Epithelial cell of esophagus (primary cell): Measurements from ENCODE around the gene FLNB.

Experiments used
- DNase-seq: peaks from one replicate; pipeline ENCODE4 v3.0.0; 2010; ENCODE audit warnings: low read depth
- H3K4me3 ChIP-seq: 2 replicates; pipeline ENCODE4 v1.5.1; 2011; ENCODE audit warnings: mild to moderate bottlenecking, low read length, control low read depth
- TF ChIP-seq, protein P1 (sequence below): IDR thresholded peaks from 2 replicates; pipeline ENCODE4 v1.5.1; 2011; ENCODE audit warnings: low read depth, mild to moderate bottlenecking, low read length, control low read depth, inconsistent platforms; ENCODE audit not compliant: insufficient read depth; ENCODE audit errors: missing control alignments

FLNB gene

DNA sequence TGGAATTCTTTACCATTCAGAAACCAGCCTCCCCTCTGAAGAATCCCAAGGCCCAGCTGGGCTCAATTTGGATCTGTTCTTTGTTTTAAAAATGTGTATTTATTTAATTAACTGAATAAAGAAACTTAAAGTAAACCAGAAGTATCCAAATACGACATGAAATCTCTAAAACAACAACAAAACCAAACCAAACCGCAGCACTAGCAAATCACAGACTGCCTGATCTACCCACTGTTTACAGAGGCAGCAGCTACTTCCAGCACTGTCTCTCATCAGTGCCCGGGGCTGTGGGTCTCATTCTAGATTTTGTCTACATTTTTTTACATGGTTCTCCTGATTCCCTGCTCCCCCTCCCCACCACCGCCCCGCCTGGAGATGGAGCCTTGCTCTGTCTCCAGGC, 2.3 kb downstream of the FLNB start:
- peak overlapping the region; percentile 98 for H3K4me3 ChIP-seq
- TF ChIP-seq, protein P1, sequence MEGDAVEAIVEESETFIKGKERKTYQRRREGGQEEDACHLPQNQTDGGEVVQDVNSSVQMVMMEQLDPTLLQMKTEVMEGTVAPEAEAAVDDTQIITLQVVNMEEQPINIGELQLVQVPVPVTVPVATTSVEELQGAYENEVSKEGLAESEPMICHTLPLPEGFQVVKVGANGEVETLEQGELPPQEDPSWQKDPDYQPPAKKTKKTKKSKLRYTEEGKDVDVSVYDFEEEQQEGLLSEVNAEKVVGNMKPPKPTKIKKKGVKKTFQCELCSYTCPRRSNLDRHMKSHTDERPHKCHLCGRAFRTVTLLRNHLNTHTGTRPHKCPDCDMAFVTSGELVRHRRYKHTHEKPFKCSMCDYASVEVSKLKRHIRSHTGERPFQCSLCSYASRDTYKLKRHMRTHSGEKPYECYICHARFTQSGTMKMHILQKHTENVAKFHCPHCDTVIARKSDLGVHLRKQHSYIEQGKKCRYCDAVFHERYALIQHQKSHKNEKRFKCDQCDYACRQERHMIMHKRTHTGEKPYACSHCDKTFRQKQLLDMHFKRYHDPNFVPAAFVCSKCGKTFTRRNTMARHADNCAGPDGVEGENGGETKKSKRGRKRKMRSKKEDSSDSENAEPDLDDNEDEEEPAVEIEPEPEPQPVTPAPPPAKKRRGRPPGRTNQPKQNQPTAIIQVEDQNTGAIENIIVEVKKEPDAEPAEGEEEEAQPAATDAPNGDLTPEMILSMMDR, result no peak
- no peak for DNase-seq

DNA sequence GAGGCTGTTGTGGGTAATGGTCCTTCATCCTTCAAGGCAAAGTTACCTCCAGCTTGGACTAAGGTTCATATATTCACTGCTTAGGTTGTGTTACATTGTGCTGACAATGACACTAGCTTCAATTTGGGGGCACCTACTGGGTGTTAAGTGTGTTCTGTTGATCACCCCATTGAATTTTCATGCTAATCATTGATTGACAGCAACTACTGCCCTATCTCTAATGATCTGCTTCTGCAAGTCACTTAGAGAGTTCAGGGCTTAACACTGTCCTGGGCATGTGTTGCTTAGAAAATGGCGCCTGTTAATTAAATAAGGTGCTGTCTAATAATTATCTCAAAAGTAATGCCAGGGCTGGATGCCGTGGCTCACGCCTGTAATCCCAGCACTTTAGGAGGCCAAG, 3.4 kb downstream of the FLNB start:
- TF ChIP-seq, protein P1, result no peak
- peak overlapping the region; percentile 98 for H3K4me3 ChIP-seq
- DNase-seq, result no peak

DNA sequence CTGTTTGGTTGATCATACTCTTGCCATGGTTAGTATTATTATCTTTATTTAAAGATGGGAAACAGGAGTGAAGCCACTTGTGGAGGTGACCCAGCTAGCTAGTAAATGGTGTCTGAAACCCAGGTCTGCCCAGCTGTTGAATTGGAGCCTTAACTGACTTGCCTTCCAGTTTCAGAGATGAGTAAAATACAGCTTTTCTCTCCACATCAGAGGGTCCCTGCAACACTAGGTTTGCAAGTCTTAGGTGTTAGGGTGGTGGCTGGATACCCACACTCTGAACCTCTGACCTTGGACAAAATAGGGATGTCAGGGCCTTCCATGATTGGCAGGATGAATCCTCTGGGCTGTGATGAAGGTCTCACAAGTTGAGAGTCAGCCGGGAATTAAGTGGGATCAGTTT, 4.1 kb downstream of the FLNB start:
- DNase-seq, result no peak
- no peak overlapping the region for H3K4me3 ChIP-seq
- TF ChIP-seq, protein P1, result no peak

DNA sequence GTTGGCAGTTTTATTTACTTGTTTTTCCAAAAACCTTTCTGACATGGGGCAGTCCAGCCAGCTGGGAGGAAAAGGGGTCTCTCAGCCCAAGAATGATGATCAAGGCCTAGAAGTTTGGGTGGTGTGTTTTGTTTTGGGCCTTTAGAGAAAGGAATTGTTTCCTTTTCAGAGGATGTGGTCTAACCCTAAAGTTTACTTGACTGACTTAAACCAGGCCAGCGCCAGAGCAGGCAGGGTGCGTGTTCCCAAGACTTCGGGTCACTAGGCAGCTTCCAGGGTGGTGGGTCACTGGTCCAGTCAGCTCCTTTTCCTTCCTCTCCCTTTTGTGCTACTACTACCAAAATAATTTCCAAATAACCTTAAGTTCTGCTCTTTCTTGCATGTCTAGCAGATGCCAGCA, 4.9 kb downstream of the FLNB start:
- no peak overlapping the region for H3K4me3 ChIP-seq
- TF ChIP-seq, protein P1, result no peak
- DNase-seq, result no peak

DNA sequence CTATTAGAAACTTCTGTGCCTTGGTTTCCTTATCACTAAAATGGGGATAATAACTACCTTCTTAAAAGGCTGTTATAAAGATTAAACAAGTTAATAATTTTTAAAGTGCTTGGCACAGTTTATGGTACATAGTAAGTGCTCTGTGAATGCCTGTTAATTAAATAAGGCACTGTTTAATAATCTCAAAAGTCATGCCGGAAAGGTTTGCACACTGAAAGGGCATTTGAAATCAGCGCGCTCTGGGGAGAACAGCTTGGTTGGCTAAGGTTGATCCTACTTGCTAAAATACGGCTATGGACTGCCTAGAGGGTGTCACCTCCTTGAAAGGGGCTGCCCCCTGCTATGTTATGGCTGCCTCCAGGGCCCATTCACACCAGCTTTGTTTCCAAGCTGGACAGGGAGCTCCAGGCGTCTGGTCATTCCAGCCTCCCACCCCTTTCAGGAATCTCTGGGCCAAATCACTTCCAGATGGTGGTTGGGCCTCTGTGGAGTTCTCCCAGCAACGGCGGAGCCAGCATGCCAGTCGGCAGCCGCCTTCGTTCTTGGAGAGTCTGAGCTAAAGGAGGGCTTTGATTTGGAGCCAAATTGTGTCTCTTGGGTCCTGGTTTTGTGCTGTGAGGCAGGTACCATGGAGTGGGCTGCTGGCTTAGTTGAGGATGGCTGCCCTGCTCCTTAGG, 5.9 kb downstream of the FLNB start:
- no peak overlapping the region for H3K4me3 ChIP-seq
- DNase-seq, result no peak
- TF ChIP-seq, protein P1, result no peak

DNA sequence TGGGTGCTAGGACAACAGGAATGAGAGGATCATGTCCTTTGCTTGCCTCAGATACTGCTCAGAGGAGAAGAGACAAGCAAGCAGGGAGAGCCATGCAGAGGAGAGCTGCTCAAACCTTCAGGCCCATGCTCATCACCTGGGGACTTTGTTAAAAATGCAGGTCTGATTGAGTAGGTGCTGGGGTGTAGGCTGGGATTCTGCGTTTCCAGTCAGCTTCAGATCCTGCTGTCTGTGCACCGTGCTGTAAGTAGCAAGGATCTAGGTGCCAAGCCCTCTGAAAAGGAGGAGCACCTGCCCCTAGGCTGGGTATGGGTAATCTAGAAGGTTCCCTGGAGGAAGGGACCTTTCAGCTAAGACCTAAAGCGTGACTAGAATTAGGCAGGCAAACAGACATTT, 7.3 kb downstream of the FLNB start:
- DNase-seq, result no peak
- TF ChIP-seq, protein P1, result no peak

DNA sequence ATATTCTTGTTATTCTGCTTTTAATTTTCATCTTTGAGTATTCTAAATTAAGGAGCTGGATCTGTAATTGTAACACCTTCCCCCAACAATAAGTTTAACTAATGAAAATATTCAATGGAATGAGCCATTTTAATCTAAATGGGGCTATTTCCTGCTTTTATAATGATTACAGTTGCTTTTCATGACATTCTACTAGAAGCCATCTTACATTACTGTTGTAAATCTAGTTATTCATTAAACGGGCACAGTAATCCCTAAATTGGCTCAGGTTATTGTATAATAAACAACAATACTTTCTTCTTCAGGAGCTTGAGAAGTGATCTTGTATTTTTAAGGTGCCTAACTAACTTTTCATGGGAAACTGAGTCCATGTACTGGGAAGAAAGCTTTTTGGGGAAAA, 8.5 kb downstream of the FLNB start:
- no peak overlapping the region for H3K4me3 ChIP-seq
- no peak for DNase-seq
- TF ChIP-seq, protein P1, result no peak

More for the DNA sequence above, 7.3 kb downstream of the FLNB start:
- no peak overlapping the region for H3K4me3 ChIP-seq
